HEK293 (cell line): Measurements from ENCODE around the gene PLEKHG5.

Experiments
- CTCF ChIA-PET: fragments of 350-600 bp; formaldehyde crosslinking; extraction: SDS; loops from one replicate; lab custom pipeline; 2021; ENCODE audit warnings: antibody characterized with exemption; lab: Yijun Ruan, JAX
- POLR2A ChIA-PET: fragments of 300-600 bp; formaldehyde crosslinking; extraction: SDS; loops from one replicate; lab custom pipeline; 2020; ENCODE audit warnings: antibody characterized with exemption, inconsistent platforms; lab: Yijun Ruan, JAX
- H3K27ac ChIP-seq: fragments of 200-500 bp; sonication (Bioruptor generic); 2 replicates; pipeline ENCODE4 v1.5.1; 2014; ENCODE audit warnings: low read depth, low read length, control low read depth, inconsistent platforms; ENCODE audit errors: extremely low read depth
- H3K36me3 ChIP-seq, 2 experiments: fragments of 200-500 bp in 1 of 2; sonication (Bioruptor generic) in 1 of 2; 1 replicate in 1 of 2; 2 replicates in 1 of 2; pipeline ENCODE4 v1.5.1; 2014 to 2017; ENCODE audit warnings: inconsistent platforms in 2 of 2, low read length in 2 of 2; ENCODE audit not compliant: control insufficient read depth in 2 of 2, insufficient read depth in 1 of 2
- H3K4me1 ChIP-seq: fragments of 200-500 bp; sonication (Bioruptor generic); 2 replicates; pipeline ENCODE4 v1.5.1; 2014; ENCODE audit warnings: mild to moderate bottlenecking, low read length, inconsistent platforms; ENCODE audit not compliant: control insufficient read depth, insufficient read depth
- H3K4me3 ChIP-seq: 2 replicates; pipeline ENCODE4 v1.5.1; 2011; ENCODE audit warnings: low read depth, mild to moderate bottlenecking, control low read depth, low read length, moderate library complexity
- H3K9me3 ChIP-seq: fragments of 200-500 bp; sonication (Bioruptor generic); 2 replicates; pipeline ENCODE4 v1.5.1; 2014; ENCODE audit warnings: low read depth, low read length, inconsistent platforms; ENCODE audit not compliant: control insufficient read depth, insufficient read depth
- GLIS2 ChIP-seq: fragments of 450-650 bp; formaldehyde crosslinking; IDR thresholded peaks from 2 replicates; pipeline ENCODE4 v1.5.1; 2016; ENCODE audit warnings: missing biosample characterization, missing genetic modification characterization
- HOXD13 ChIP-seq: sonication (generic); formaldehyde crosslinking; IDR thresholded peaks from 2 replicates; pipeline ENCODE4 v1.8.0; 2022; ENCODE audit warnings: missing genetic modification reagents, borderline replicate concordance
- IKZF3 ChIP-seq: fragments of 450-650 bp; IDR thresholded peaks from 2 replicates; pipeline ENCODE4 v1.5.0; 2018; ENCODE audit warnings: missing biosample characterization, mild to moderate bottlenecking, missing genetic modification characterization, moderate library complexity
- KLF1 ChIP-seq: fragments of 450-650 bp; formaldehyde crosslinking; IDR thresholded peaks from 2 replicates; pipeline ENCODE4 v1.5.1; 2016; ENCODE audit warnings: missing biosample characterization, missing genetic modification characterization
- PRDM1 ChIP-seq: fragments of 450-650 bp; formaldehyde crosslinking; IDR thresholded peaks from 2 replicates; pipeline ENCODE4; 2016; ENCODE audit warnings: missing biosample characterization, missing genetic modification characterization
- REPIN1 ChIP-seq: fragments of 450-650 bp; formaldehyde crosslinking; IDR thresholded peaks from 2 replicates; pipeline ENCODE4 v1.5.1; 2017; ENCODE audit warnings: missing biosample characterization, missing genetic modification characterization, low read depth
- SCRT1 ChIP-seq: fragments of 450-650 bp; formaldehyde crosslinking; IDR thresholded peaks from 2 replicates; pipeline ENCODE4 v1.5.1; 2016; ENCODE audit warnings: missing biosample characterization, missing genetic modification characterization, borderline replicate concordance
- ZFP69B ChIP-seq: fragments of 450-650 bp; formaldehyde crosslinking; IDR thresholded peaks from 2 replicates; pipeline ENCODE4 v1.5.1; 2016; ENCODE audit warnings: missing biosample characterization, missing genetic modification characterization
- ZNF138 ChIP-seq: fragments of 450-650 bp; formaldehyde crosslinking; IDR thresholded peaks from 2 replicates; pipeline ENCODE4 v1.5.1; 2016; ENCODE audit warnings: missing biosample characterization, missing genetic modification characterization, borderline replicate concordance
- ZNF140 ChIP-seq: fragments of 450-650 bp; formaldehyde crosslinking; IDR thresholded peaks from 2 replicates; pipeline ENCODE4 v1.5.1; 2016; ENCODE audit warnings: missing biosample characterization, missing genetic modification characterization
- ZNF174 ChIP-seq: fragments of 450-650 bp; formaldehyde crosslinking; IDR thresholded peaks from 2 replicates; pipeline ENCODE4 v1.5.0; 2017; ENCODE audit warnings: missing biosample characterization, mild to moderate bottlenecking, missing genetic modification characterization
- ZNF221 ChIP-seq: fragments of 450-650 bp; formaldehyde crosslinking; IDR thresholded peaks from 2 replicates; pipeline ENCODE4 v1.5.1; 2017; ENCODE audit warnings: missing biosample characterization, missing genetic modification characterization, borderline replicate concordance
- ZNF302 ChIP-seq: fragments of 450-650 bp; formaldehyde crosslinking; IDR thresholded peaks from 2 replicates; pipeline ENCODE4 v1.5.1; 2016; ENCODE audit warnings: missing biosample characterization, missing genetic modification characterization, low read depth
- ZNF701 ChIP-seq: fragments of 450-650 bp; formaldehyde crosslinking; IDR thresholded peaks from 2 replicates; pipeline ENCODE4 v1.5.1; 2016; ENCODE audit warnings: missing biosample characterization, missing genetic modification characterization
- ZNF707 ChIP-seq: fragments of 450-650 bp; formaldehyde crosslinking; IDR thresholded peaks from 2 replicates; pipeline ENCODE4 v1.5.1; 2016; ENCODE audit warnings: missing biosample characterization, missing genetic modification characterization
- ZNF785 ChIP-seq: fragments of 450-650 bp; formaldehyde crosslinking; IDR thresholded peaks from 2 replicates; pipeline ENCODE4 v1.5.1; 2016; ENCODE audit warnings: missing biosample characterization, missing genetic modification characterization
- ZNF792 ChIP-seq: fragments of 450-650 bp; formaldehyde crosslinking; IDR thresholded peaks from 2 replicates; pipeline ENCODE4 v1.5.1; 2016; ENCODE audit warnings: missing biosample characterization, missing genetic modification characterization
- ZSCAN30 ChIP-seq: fragments of 450-650 bp; IDR thresholded peaks from 2 replicates; pipeline ENCODE4 v1.5.1; 2018; ENCODE audit warnings: missing biosample characterization, mild to moderate bottlenecking, missing genetic modification characterization, moderate library complexity
- TF ChIP-seq, protein P1 (sequence below): fragments of 450-650 bp; formaldehyde crosslinking; IDR thresholded peaks from 2 replicates; pipeline ENCODE4 v1.5.1; 2016; ENCODE audit warnings: missing biosample characterization, missing genetic modification characterization, low read depth
- TF ChIP-seq, protein P2 (sequence below): fragments of 450-650 bp; formaldehyde crosslinking; IDR thresholded peaks from 2 replicates; pipeline ENCODE4 v1.5.1; 2016; ENCODE audit warnings: missing biosample characterization, missing genetic modification characterization
- TF ChIP-seq, protein P3 (sequence below): fragments of 450-650 bp; IDR thresholded peaks from 2 replicates; pipeline ENCODE4 v1.5.1; 2018; ENCODE audit warnings: missing biosample characterization, mild to moderate bottlenecking, missing genetic modification characterization
- TF ChIP-seq, protein P4 (sequence below): fragments of 450-650 bp; formaldehyde crosslinking; IDR thresholded peaks from 2 replicates; pipeline ENCODE4 v1.5.1; 2016; ENCODE audit warnings: missing biosample characterization, missing genetic modification characterization
- TF ChIP-seq, protein P5 (sequence below): fragments of 450-650 bp; formaldehyde crosslinking; IDR thresholded peaks from 2 replicates; pipeline ENCODE4 v1.5.1; 2016; ENCODE audit warnings: missing biosample characterization, missing genetic modification characterization

Gene PLEKHG5

DNA sequence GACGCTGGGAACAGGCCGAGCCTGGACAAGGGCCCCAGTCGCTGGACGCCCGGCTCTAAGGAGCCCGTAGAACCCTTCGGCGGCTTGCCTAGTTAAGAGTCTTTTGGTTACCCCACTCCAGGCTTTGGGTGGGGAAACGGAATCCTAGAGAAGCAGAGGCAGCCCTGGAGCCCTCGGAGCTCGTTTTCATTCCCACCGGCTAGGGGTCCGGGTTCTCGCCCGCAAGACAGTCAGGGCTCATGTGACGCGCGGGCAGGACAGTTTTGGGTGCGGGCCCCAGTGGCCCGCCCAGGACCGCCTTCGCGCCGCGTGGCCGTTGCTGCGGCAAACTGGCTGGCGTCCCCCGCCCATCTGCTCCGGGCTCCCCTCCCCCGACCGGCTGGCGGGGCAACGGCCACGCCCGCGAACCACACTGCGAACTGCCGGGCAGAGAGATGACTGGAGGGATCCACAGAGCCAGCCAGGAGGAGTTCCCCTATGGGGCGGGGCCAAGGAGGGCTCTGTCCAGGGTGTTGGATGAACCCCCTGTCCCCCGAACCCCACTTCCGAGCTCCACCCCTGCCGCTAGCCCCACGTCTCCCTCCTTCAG is 70.9 kb downstream of the PLEKHG5 start:
- H3K27ac ChIP-seq: no peak overlapping the region
- ChIA-PET POLR2A (interaction anchor here (1.0 kb wide), 1 partner anchor 28 kb away, joined by 3 read pairs; no protein-coding TSS in a partner anchor), CTCF (interaction anchor here (0.5 to 6.5 kb wide), 8 partner anchors 8 to 226 kb away, joined by 3 to 117 read pairs (median 8); no protein-coding TSS in a partner anchor)
- H3K4me1 ChIP-seq: no peaks in the 10 kb centered on the region; the same call in 1 of the 2 replicates
- no peaks in the 10 kb centered on the region for H3K9me3 ChIP-seq
- no peak for TF ChIP-seq ZSCAN30 (tag by site-specific recombination)
- TF ChIP-seq, protein P1, sequence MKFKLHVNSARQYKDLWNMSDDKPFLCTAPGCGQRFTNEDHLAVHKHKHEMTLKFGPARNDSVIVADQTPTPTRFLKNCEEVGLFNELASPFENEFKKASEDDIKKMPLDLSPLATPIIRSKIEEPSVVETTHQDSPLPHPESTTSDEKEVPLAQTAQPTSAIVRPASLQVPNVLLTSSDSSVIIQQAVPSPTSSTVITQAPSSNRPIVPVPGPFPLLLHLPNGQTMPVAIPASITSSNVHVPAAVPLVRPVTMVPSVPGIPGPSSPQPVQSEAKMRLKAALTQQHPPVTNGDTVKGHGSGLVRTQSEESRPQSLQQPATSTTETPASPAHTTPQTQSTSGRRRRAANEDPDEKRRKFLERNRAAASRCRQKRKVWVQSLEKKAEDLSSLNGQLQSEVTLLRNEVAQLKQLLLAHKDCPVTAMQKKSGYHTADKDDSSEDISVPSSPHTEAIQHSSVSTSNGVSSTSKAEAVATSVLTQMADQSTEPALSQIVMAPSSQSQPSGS (tag by site-specific recombination): no peak
- peak; percentile 44 for TF ChIP-seq KLF1 (tag by site-specific recombination)
- TF ChIP-seq ZNF174 (tag by site-specific recombination): no peak
- TF ChIP-seq ZNF302 (tag by site-specific recombination): no peak
- no peak for TF ChIP-seq ZNF701
- TF ChIP-seq SCRT1 (tag by site-specific recombination): no peak
- TF ChIP-seq, protein P2, sequence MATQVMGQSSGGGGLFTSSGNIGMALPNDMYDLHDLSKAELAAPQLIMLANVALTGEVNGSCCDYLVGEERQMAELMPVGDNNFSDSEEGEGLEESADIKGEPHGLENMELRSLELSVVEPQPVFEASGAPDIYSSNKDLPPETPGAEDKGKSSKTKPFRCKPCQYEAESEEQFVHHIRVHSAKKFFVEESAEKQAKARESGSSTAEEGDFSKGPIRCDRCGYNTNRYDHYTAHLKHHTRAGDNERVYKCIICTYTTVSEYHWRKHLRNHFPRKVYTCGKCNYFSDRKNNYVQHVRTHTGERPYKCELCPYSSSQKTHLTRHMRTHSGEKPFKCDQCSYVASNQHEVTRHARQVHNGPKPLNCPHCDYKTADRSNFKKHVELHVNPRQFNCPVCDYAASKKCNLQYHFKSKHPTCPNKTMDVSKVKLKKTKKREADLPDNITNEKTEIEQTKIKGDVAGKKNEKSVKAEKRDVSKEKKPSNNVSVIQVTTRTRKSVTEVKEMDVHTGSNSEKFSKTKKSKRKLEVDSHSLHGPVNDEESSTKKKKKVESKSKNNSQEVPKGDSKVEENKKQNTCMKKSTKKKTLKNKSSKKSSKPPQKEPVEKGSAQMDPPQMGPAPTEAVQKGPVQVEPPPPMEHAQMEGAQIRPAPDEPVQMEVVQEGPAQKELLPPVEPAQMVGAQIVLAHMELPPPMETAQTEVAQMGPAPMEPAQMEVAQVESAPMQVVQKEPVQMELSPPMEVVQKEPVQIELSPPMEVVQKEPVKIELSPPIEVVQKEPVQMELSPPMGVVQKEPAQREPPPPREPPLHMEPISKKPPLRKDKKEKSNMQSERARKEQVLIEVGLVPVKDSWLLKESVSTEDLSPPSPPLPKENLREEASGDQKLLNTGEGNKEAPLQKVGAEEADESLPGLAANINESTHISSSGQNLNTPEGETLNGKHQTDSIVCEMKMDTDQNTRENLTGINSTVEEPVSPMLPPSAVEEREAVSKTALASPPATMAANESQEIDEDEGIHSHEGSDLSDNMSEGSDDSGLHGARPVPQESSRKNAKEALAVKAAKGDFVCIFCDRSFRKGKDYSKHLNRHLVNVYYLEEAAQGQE (tag by site-specific recombination): peak; percentile 74
- TF ChIP-seq REPIN1 (tag by site-specific recombination): no peak
- TF ChIP-seq ZNF140 (tag by site-specific recombination): no peak
- TF ChIP-seq ZNF221 (tag by site-specific recombination): no peak
- TF ChIP-seq, all 188 proteins: peak for 2
- Histone ChIP-seq H3K4me3 (no peak overlapping the region), H3K36me3 (no peaks in the 10 kb centered on the region)

DNA sequence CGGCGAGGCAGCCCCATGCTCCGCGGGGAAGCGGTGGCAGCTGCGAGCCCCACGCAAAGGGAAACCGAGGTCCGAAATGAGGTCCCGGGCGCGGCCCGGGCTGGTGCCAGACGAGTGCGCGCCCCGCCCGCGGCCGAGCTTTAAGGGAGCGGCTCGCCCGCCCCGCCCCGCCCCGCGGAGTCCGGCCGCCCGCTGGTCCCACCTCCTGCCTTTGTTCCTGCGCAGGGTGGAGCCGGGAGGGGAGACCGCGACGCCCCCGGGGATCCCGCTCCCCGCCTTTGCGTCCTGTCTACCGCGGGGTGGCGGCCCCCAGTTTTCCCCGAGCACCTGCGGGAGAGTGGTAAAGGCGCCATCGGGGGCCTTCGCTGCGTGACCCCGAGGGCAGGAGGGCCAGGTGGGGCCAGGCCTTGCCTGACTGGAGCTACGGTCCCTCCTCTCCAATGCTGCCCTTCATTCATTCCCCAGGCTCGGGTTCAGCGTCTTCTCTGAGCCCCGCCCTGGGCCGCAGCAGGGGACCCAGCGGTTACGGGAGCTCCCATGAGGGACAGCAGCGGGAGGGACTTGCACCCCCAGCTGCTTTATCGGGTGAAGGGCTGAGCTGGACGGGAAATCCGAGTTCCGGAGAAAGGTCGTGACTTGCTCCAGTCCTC is 71.5 kb downstream of the PLEKHG5 start, which contains the start of gene HES2:
Gene HES2 (minus strand): TSS at position 116 of the 650 bp plus-strand sequence. CDS start 99 bp downstream, at position 17.
- H3K4me3 ChIP-seq: peak within 1 kb of the TSS; percentile 38
- no peaks in the 10 kb centered on the region; the same call in 1 of the 2 replicates for H3K4me1 ChIP-seq
- CTCF ChIA-PET: interaction anchor here (0.5 to 6.5 kb wide), 7 partner anchors 8 to 227 kb away, joined by 3 to 117 read pairs (median 4); no protein-coding TSS in a partner anchor
- no peaks in the 10 kb centered on the region for H3K36me3 ChIP-seq
- no peaks in the 10 kb centered on the region for H3K9me3 ChIP-seq
- no peak within 1 kb of the TSS for H3K27ac ChIP-seq
- POLR2A ChIA-PET: interaction anchor here (0.6 kb wide), 1 partner anchor 85 kb away, joined by 3 read pairs; no protein-coding TSS in a partner anchor
- TF ChIP-seq ZNF792 (tag by site-specific recombination): no peak
- TF ChIP-seq PRDM1: no peak
- peak; percentile 89 for TF ChIP-seq GLIS2 (tag by site-specific recombination)
- TF ChIP-seq ZFP69B: peak; percentile 68; the same call in 1 of the 2 replicates
- TF ChIP-seq IKZF3 (tag by site-specific recombination): no peak
- no peak for TF ChIP-seq ZNF785 (tag by site-specific recombination)
- TF ChIP-seq, protein P3, sequence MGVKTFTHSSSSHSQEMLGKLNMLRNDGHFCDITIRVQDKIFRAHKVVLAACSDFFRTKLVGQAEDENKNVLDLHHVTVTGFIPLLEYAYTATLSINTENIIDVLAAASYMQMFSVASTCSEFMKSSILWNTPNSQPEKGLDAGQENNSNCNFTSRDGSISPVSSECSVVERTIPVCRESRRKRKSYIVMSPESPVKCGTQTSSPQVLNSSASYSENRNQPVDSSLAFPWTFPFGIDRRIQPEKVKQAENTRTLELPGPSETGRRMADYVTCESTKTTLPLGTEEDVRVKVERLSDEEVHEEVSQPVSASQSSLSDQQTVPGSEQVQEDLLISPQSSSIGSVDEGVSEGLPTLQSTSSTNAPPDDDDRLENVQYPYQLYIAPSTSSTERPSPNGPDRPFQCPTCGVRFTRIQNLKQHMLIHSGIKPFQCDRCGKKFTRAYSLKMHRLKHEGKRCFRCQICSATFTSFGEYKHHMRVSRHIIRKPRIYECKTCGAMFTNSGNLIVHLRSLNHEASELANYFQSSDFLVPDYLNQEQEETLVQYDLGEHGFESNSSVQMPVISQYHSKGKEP (tag by site-specific recombination): no peak
- no peak for TF ChIP-seq ZNF138 (tag by site-specific recombination)
- no peak for TF ChIP-seq ZNF707 (tag by site-specific recombination)
- TF ChIP-seq, protein P4, sequence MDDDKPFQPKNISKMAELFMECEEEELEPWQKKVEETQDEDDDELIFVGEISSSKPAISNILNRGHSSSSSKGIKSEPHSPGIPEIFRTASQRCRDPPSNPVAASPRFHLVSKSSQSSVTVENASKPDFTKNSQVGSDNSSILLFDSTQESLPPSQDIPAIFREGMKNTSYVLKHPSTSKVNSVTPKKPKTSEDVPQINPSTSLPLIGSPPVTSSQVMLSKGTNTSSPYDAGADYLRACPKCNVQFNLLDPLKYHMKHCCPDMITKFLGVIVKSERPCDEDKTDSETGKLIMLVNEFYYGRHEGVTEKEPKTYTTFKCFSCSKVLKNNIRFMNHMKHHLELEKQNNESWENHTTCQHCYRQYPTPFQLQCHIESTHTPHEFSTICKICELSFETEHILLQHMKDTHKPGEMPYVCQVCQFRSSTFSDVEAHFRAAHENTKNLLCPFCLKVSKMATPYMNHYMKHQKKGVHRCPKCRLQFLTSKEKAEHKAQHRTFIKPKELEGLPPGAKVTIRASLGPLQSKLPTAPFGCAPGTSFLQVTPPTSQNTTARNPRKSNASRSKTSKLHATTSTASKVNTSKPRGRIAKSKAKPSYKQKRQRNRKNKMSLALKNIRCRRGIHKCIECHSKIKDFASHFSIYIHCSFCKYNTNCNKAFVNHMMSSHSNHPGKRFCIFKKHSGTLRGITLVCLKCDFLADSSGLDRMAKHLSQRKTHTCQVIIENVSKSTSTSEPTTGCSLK (tag by site-specific recombination): no peak
- TF ChIP-seq HOXD13: no peak
- TF ChIP-seq, protein P5, sequence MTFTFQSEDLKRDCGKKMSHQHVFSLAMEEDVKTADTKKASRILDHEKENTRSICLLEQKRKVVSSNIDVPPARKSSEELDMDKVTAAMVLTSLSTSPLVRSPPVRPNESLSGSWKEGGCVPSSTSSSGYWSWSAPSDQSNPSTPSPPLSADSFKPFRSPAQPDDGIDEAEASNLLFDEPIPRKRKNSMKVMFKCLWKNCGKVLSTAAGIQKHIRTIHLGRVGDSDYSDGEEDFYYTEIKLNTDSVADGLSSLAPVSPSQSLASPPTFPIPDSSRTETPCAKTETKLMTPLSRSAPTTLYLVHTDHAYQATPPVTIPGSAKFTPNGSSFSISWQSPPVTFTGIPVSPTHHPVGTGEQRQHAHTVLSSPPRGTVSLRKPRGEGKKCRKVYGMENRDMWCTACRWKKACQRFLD (tag by site-specific recombination): no peak
